ENCODE data around the gene ERFE. TPM values are rescaled to one million over a fixed set of nuclear protein-coding genes. Genes with fewer than 3 reads are reported as not detected.

The ERFE gene
- total and polyA plus RNA-seq, 2 donors (not counting 1 experiment from before 2014, with no cell fraction given), result 0.17 TPM; not detected in 1

- Histone ChIP-seq H3K27me3 (replicated peaks in 1 of 4; ENCODE audit: control extremely low read depth in 1 of 4, control insufficient read depth in 3 of 4, insufficient read depth in 4 of 4, low read length in 3 of 4) (peaks cover 0 to 8% (median 4%) of the 10 kb centered on the region in 4 experiments), H2AFZ (ENCODE audit: insufficient read depth, low read depth, low read length, poor library complexity, severe bottlenecking) (no peak overlapping the region), H3K36me3 (replicated peaks in 1 of 2; ENCODE audit: control extremely low read depth in 1 of 2, control insufficient read depth in 1 of 2, extremely low read depth in 1 of 2, insufficient read depth in 2 of 2, low read length in 1 of 2) (no peaks in the 10 kb centered on the region), H3K4me2 (replicated peaks; ENCODE audit: low read depth, low read length, poor library complexity, severe bottlenecking) (no peak overlapping the region), H3K9ac (ENCODE audit: low read length) (no peak overlapping the region), H3K79me2 (ENCODE audit: control insufficient read depth, insufficient read depth, low read length) (peaks cover 11% of the 10 kb centered on the region), H3K4me3 (ENCODE audit: control extremely low read depth in 1 of 5, extremely low read depth in 1 of 5, insufficient read depth in 1 of 5, low read depth in 2 of 5, low read length in 4 of 5) (no peak overlapping the region), H3K4me1 (ENCODE audit: control insufficient read depth in 2 of 2, insufficient read depth in 2 of 2, low read length in 2 of 2) (peaks cover 14 to 19% of the 10 kb centered on the region in 2 donors), H4K20me1 (ENCODE audit: control insufficient read depth, insufficient read depth, low read length, poor library complexity, severe bottlenecking) (peaks cover 9% of the 10 kb centered on the region), H3K27ac (ENCODE audit: low read length in 2 of 2) (no peak overlapping the region), H3K9me3 (ENCODE audit: control extremely low read depth in 1 of 3, control insufficient read depth in 2 of 3, insufficient read depth in 1 of 3, low read length in 2 of 3) (peaks cover 0 to 3% (median 0%) of the 10 kb centered on the region in 3 donors)
- Mint-ChIP-seq H3K27me3 (no peaks in the 10 kb centered on the region), H3K4me1 (peaks cover 20% of the 10 kb centered on the region), H3K9me3 (ENCODE audit: insufficient read depth) (no peaks in the 10 kb centered on the region), H3K4me3 (no peak overlapping the region), H3K27ac (no peak overlapping the region)
- intact Hi-C loops (cut with micrococcal nuclease), result no loop called here
- TF ChIP-seq CTCF (IDR thresholded peaks at IDR 0.05) (no peak), EZH2 (IDR thresholded peaks at IDR 0.05; ENCODE audit: borderline replicate concordance, insufficient read depth, low read depth, low read length, poor library complexity, severe bottlenecking) (no peak)
- POLR2A ChIA-PET, result no interaction called here
- no peak for ATAC-seq (ENCODE audit: low read depth)
- DNase-seq, result no peak
- CTCF ChIA-PET, result interaction anchor here (1.0 kb wide), 1 partner anchor 56 kb away, joined by 3 read pairs; no protein-coding TSS in a partner anchor
- 80% methylated on average over 5 of the region's 7 CpGs for WGBS (ENCODE audit: insufficient coverage)
Measured at GRCh38 chr2:238207006-238207405, 48.2 kb downstream of the ERFE start.

GRCh38 chr2:238216651-238217184, 57.9 kb downstream of the ERFE start:
- no peak overlapping the region for H3K4me3 Mint-ChIP-seq
- H3K27ac Mint-ChIP-seq, result no peak overlapping the region
- Histone ChIP-seq H3K27me3 (replicated peaks in 1 of 4; ENCODE audit: control extremely low read depth in 1 of 4, control insufficient read depth in 3 of 4, insufficient read depth in 4 of 4, low read length in 3 of 4) (peaks cover 0 to 19% (median 16%) of the 10 kb centered on the region in 4 experiments), H3K36me3 (replicated peaks in 1 of 2; ENCODE audit: control extremely low read depth in 1 of 2, control insufficient read depth in 1 of 2, extremely low read depth in 1 of 2, insufficient read depth in 2 of 2, low read length in 1 of 2) (no peaks in the 10 kb centered on the region), H4K20me1 (ENCODE audit: control insufficient read depth, insufficient read depth, low read length, poor library complexity, severe bottlenecking) (no peaks in the 10 kb centered on the region), H2AFZ (ENCODE audit: insufficient read depth, low read depth, low read length, poor library complexity, severe bottlenecking) (no peak overlapping the region), H3K27ac (ENCODE audit: low read length in 2 of 2) (no peak overlapping the region), H3K4me1 (ENCODE audit: control insufficient read depth in 2 of 2, insufficient read depth in 2 of 2, low read length in 2 of 2) (no peaks in the 10 kb centered on the region), H3K79me2 (ENCODE audit: control insufficient read depth, insufficient read depth, low read length) (no peaks in the 10 kb centered on the region), H3K4me2 (replicated peaks; ENCODE audit: low read depth, low read length, poor library complexity, severe bottlenecking) (no peak overlapping the region), H3K9ac (ENCODE audit: low read length) (no peak overlapping the region), H3K9me3 (ENCODE audit: control extremely low read depth in 1 of 3, control insufficient read depth in 2 of 3, insufficient read depth in 1 of 3, low read length in 2 of 3) (peaks cover 0 to 4% (median 0%) of the 10 kb centered on the region in 3 donors), H3K4me3 (ENCODE audit: control extremely low read depth in 1 of 5, extremely low read depth in 1 of 5, insufficient read depth in 1 of 5, low read depth in 2 of 5, low read length in 4 of 5) (no peak overlapping the region)
- ChIA-PET CTCF (no interaction called here), POLR2A (no interaction called here)
- ATAC-seq (ENCODE audit: low read depth) (no peak), DNase-seq (no peak)
- TF ChIP-seq CTCF (IDR thresholded peaks at IDR 0.05) (no peak), EZH2 (IDR thresholded peaks at IDR 0.05; ENCODE audit: borderline replicate concordance, insufficient read depth, low read depth, low read length, poor library complexity, severe bottlenecking) (no peak)
- WGBS (ENCODE audit: insufficient coverage), result 100% methylated on average over 2 of the region's 2 CpGs
- H3K4me1 Mint-ChIP-seq, result no peaks in the 10 kb centered on the region
- H3K9me3 Mint-ChIP-seq (ENCODE audit: insufficient read depth), result no peaks in the 10 kb centered on the region
- peaks cover 27% of the 10 kb centered on the region for H3K27me3 Mint-ChIP-seq
- intact Hi-C loops (cut with micrococcal nuclease), result no loop called here

Data from B cell (primary cell).